K562 (cell line): ENCODE results near the gene KLC1. TPM values are rescaled to one million over a fixed set of nuclear protein-coding genes. Genes with fewer than 3 reads are reported as not detected.

Experiments
- ATAC-seq: fragments of 200-7000 bp; cut with Tn5 transposase; 3 replicates; pipeline ENCODE4 v1.9.1; 2020; ENCODE audit warnings: moderate library complexity
- BruUV-seq: library from RNA; stranded (reverse); fragments of 400-500 nt; replicated peaks from 2 replicates; lab custom pipeline; 2021; lab: Mats Ljungman, UMichigan
- CTCF ChIA-PET: fragments of 300-600 bp; formaldehyde crosslinking; extraction: SDS; loops from one replicate; lab custom pipeline; 2021; ENCODE audit warnings: low intra/inter-chr PET ratio; lab: Yijun Ruan, JAX
- POLR2A ChIA-PET: fragments of 300-600, 350-650 bp; sonication (Branson Sonifier 250); formaldehyde crosslinking; extraction: SDS; loops from one replicate; lab custom pipeline; 2021; ENCODE audit warnings: antibody characterized with exemption, inconsistent platforms; lab: Yijun Ruan, JAX
- DNase-seq, 4 experiments: peaks; one replicate each; pipeline versions ENCODE4 v3.0.0 to v3.0.0-alpha.2; 2011 to 2018; ENCODE audit warnings: low spot score in 3 of 4, mixed read lengths in 3 of 4; ENCODE audit errors: extremely low read depth in 1 of 4
- FAIRE-seq: peaks from 2 replicates; lab custom pipeline; 2011; peaks lifted over from hg19 to GRCh38; lab: Jason Lieb, UNC
- H2AFZ ChIP-seq: 2 replicates; pipeline ENCODE4 v1.6.0; 2011; ENCODE audit warnings: low read depth, low read length, control low read depth, inconsistent platforms
- H3K27ac ChIP-seq: fragments of 200-600 bp; 3 replicates; pipeline ENCODE4 v1.8.0; 2011; ENCODE audit warnings: low read depth, mild to moderate bottlenecking, control low read depth, inconsistent platforms, low read length, moderate library complexity, mixed read lengths; ENCODE audit errors: extremely low read depth
- H3K27me3 ChIP-seq, 2 experiments: fragments of 300-600 bp in 1 of 2; 2 replicates in 1 of 2; 3 replicates in 1 of 2; pipeline versions ENCODE4 v1.6.0 to v1.8.0; 2011; ENCODE audit warnings: inconsistent platforms in 2 of 2, low read length in 2 of 2, mild to moderate bottlenecking in 1 of 2, mixed read lengths in 1 of 2, moderate library complexity in 1 of 2; ENCODE audit not compliant: control insufficient read depth in 2 of 2, insufficient read depth in 2 of 2
- H3K36me3 ChIP-seq: fragments of 300-600 bp; 3 replicates; pipeline ENCODE4 v1.8.0; 2011; ENCODE audit warnings: mild to moderate bottlenecking, low read length, inconsistent platforms; ENCODE audit not compliant: control insufficient read depth, insufficient read depth
- H3K4me1 ChIP-seq, 2 experiments: fragments of 200-600 bp in 1 of 2; replicated peaks in 1 of 2; 2 replicates in 1 of 2; 3 replicates in 1 of 2; pipeline versions ENCODE4 v1.5.1 to v1.8.0; 2011; ENCODE audit warnings: inconsistent platforms in 2 of 2, low read length in 2 of 2, mild to moderate bottlenecking in 1 of 2, mixed read lengths in 1 of 2, moderate library complexity in 1 of 2; ENCODE audit not compliant: control insufficient read depth in 2 of 2, insufficient read depth in 2 of 2
- H3K4me2 ChIP-seq: 2 replicates; pipeline ENCODE4 v1.6.1; 2011; ENCODE audit warnings: low read length, control low read depth, inconsistent platforms, mixed read lengths; ENCODE audit not compliant: insufficient read depth
- H3K4me3 ChIP-seq: fragments of 200-600 bp; sonication (generic), shearing (Covaris generic); 2 replicates; pipeline ENCODE4 v1.5.1; 2016; ENCODE audit warnings: control low read depth, inconsistent platforms
- H3K79me2 ChIP-seq: fragments of 200-600 bp; 3 replicates; pipeline ENCODE4 v1.8.0; 2011; ENCODE audit warnings: low read length, inconsistent platforms; ENCODE audit not compliant: control insufficient read depth, insufficient read depth
- H3K9ac ChIP-seq, 2 experiments: 2 replicates each; pipeline versions ENCODE4 v1.6.0 to v1.6.1; 2011; ENCODE audit warnings: low read depth in 2 of 2, low read length in 2 of 2, control low read depth in 1 of 2, inconsistent platforms in 1 of 2, mild to moderate bottlenecking in 1 of 2, mixed read lengths in 1 of 2; ENCODE audit not compliant: insufficient read depth in 1 of 2
- H3K9me1 ChIP-seq: one replicate; pipeline ENCODE4 v1.6.0; 2011; ENCODE audit warnings: inconsistent platforms, mild to moderate bottlenecking, low read length, moderate library complexity; ENCODE audit not compliant: control insufficient read depth, insufficient read depth
- H3K9me3 ChIP-seq: replicated peaks from 2 replicates; pipeline ENCODE4 v1.5.1; 2011; ENCODE audit warnings: low read depth, low read length, inconsistent platforms; ENCODE audit not compliant: control insufficient read depth, insufficient read depth
- H4K20me1 ChIP-seq: replicated peaks from 2 replicates; pipeline ENCODE4 v1.6.1; 2011; ENCODE audit warnings: low read length, inconsistent platforms, mixed read lengths; ENCODE audit not compliant: control insufficient read depth, insufficient read depth
- CBX2 ChIP-seq: fragments of 200-600 bp; sonication (generic); IDR thresholded peaks from one replicate; pipeline ENCODE4 v1.6.1; 2012; ENCODE audit warnings: mild to moderate bottlenecking, low read length, inconsistent platforms; ENCODE audit not compliant: insufficient read depth, poor library complexity, severe bottlenecking
- LCOR ChIP-seq: sonication (generic); formaldehyde crosslinking; IDR thresholded peaks from 2 replicates; pipeline ENCODE4 v1.8.0; 2022; ENCODE audit warnings: mild to moderate bottlenecking, missing genetic modification reagents
- MGA ChIP-seq: fragments of 450-650 bp; IDR thresholded peaks from 2 replicates; pipeline ENCODE4 v1.6.1; 2016; ENCODE audit warnings: mild to moderate bottlenecking, moderate library complexity
- NEUROD1 ChIP-seq: fragments of 150-350 bp; IDR thresholded peaks from 2 replicates; pipeline ENCODE4 v1.6.1; 2014; ENCODE audit warnings: borderline replicate concordance, low read length, low read depth; ENCODE audit not compliant: partially characterized antibody
- SAP30 ChIP-seq: fragments of 200-600 bp; sonication (generic); IDR thresholded peaks from 2 replicates; pipeline ENCODE4 v1.6.1; 2012; ENCODE audit warnings: borderline replicate concordance, low read depth, mild to moderate bottlenecking, moderate library complexity, low read length, control low read depth, inconsistent platforms; ENCODE audit not compliant: insufficient read depth, poor library complexity, severe bottlenecking
- ZBTB43 ChIP-seq: sonication (generic); formaldehyde crosslinking; IDR thresholded peaks from 2 replicates; pipeline ENCODE4 v1.8.0; 2023; ENCODE audit warnings: mild to moderate bottlenecking, missing genetic modification reagents
- ZKSCAN3 ChIP-seq: fragments of 250-450 bp; sonication (Bioruptor Pico); IDR thresholded peaks from 2 replicates; pipeline ENCODE4 v1.4.0; 2020
- ZNF239 ChIP-seq: fragments of 250-450 bp; sonication (Bioruptor Pico); IDR thresholded peaks from 2 replicates; pipeline ENCODE4 v1.4.0; 2020; ENCODE audit warnings: mild to moderate bottlenecking
- WGBS: fragments of 100-300 bp; shearing (Covaris generic); methylation state at CpG from one replicate; pipeline ENCODE4 v1.1.6; 2016; ENCODE audit warnings: low coverage, mixed read lengths; ENCODE audit not compliant: insufficient coverage; ENCODE audit errors: missing lambda C conversion rate; 5-methylcytosine and 5-hydroxymethylcytosine counted together
- in situ Hi-C: fragments of 300-500 bp; cut with MboI; formaldehyde crosslinking; loops from 4 replicates; pipeline ENCODE4 v1.15.0; 2018; ENCODE audit warnings: inconsistent platforms, mixed read lengths
- intact Hi-C: fragments of 100-400 bp; cut with micrococcal nuclease; formaldehyde crosslinking; loops from 2 replicates; pipeline ENCODE4 v1.14.2; 2022
- polyA plus RNA-seq, 8 experiments: library from polyadenylated mRNA; depleted of rRNA in 4 of 8; stranded (reverse) in 5 of 8; unstranded in 3 of 8; fragments of >200 nt; fragmentation: Nextera tagmentation in 2 of 8; fragmentation: Illumina TruSeq in 1 of 8; extraction: Ambion mirVana in 2 of 8; extraction: Trizol in 1 of 8; gene quantifications; 2 replicates each; pipeline versions ENCODE4 v1.2.1 to v1.2.3, GENCODE V29; 2011 to 2014; ENCODE audit warnings: inconsistent platforms in 1 of 8, missing spikeins in 1 of 8
- total RNA-seq, 7 experiments: library from RNA; depleted of rRNA in 6 of 7; stranded (reverse); fragments of >200 nt in 6 of 7; fragmentation: Illumina TruSeq in 2 of 7; extraction: Trizol in 2 of 7; gene quantifications; 2 replicates each; pipeline versions ENCODE4 v1.2.1 to v1.2.3, GENCODE V29; 2011 to 2021; ENCODE audit warnings: low replicate concordance in 1 of 7

Gene KLC1
- total and polyA plus RNA-seq, 9 of the 15 experiments (the other 6 are each of a cell fraction or from before 2014, with no cell fraction given), result 4.9 to 134 (median 54.8) TPM

- no peak overlapping the region for H3K4me3 ChIP-seq
- ChIA-PET CTCF (no interaction called here), POLR2A (no interaction called here)
- DNase-seq, result no peak
- no peaks in the 10 kb centered on the region for H3K9me3 ChIP-seq
- FAIRE-seq, result no peak
- H3K4me1 ChIP-seq, result peaks cover 11 to 27% of the 10 kb centered on the region in 2 experiments; a peak in 4 of 5 replicates
- no peak overlapping the region for H3K27ac ChIP-seq
- no peak overlapping the region; a peak in 1 of 4 replicates for H3K9ac ChIP-seq
- in situ Hi-C loops, result no loop called here
- no peak overlapping the region for H3K4me2 ChIP-seq
- 64% methylated on average over 10 of the region's 11 CpGs for WGBS
- BruUV-seq, result no TSS peak
- H4K20me1 ChIP-seq, result peaks cover 2% of the 10 kb centered on the region; the same call in 1 of the 2 replicates
- intact Hi-C loops, result no loop called here
- H3K79me2 ChIP-seq, result peaks cover 16% of the 10 kb centered on the region
- H3K27me3 ChIP-seq, result no peaks in the 10 kb centered on the region
- no peaks in the 10 kb centered on the region for H3K9me1 ChIP-seq
- H3K36me3 ChIP-seq, result peaks cover 1% of the 10 kb centered on the region; the same call in 1 of the 3 replicates
- H2AFZ ChIP-seq, result no peak overlapping the region
- no peak for ATAC-seq
- no peak for TF ChIP-seq ZKSCAN3 (CRISPR knock-in tag)
- TF ChIP-seq CBX2, result no peak
- no peak for TF ChIP-seq NEUROD1
- TF ChIP-seq ZBTB43, result no peak
- no peak for TF ChIP-seq MGA
- TF ChIP-seq ZNF239 (CRISPR knock-in tag), result no peak
- TF ChIP-seq LCOR (CRISPR knock-in tag), result no peak
- TF ChIP-seq SAP30, result no peak
These were observed 3.5 kb upstream of the KLC1 start for GRCh38 chr14:103625356-103626095.
